Measurements from ENCODE around the gene HS3ST3A1.
"Not testable (repeated sequence)": the region's sequence is repeated elsewhere in the genome, so short reads cannot be mapped to it uniquely, and the experiment has no call there.

DNA sequence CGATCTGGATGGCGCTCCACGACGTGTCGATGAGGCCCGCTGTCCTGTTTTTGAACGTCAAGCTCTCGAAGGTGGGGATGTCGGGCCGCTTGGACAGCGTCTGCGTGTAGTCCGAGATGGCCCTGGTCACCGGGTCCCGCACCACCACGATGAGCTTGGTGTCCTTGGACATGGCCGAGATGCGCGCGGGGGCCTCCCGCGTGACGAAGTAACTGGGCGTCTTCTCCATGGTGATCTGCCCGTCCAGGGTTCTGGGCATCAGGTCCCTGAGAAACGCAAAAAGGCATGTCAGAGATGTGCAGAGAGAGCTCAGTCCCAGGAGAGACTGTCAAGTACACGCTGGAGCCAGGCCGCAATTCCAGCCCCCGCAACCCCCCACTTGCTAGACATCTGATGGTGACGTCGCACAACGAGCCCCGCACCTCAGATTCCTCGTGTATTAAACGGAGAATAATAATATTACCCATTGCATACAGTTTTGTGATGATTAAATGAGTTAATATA lies 105.1 kb downstream of the HS3ST3A1 start:
- not testable (repeated sequence) for TF ChIP-seq POLR2AphosphoS5, CTCF (IDR thresholded peaks at IDR 0.05)
